HG02798 (cell line): ENCODE measurements around the gene ATP10B.

Experiments used
- ATAC-seq: cut with Tn5 transposase; IDR thresholded peaks from one replicate; pipeline ENCODE4 v1.9.1; 2021; ENCODE audit warnings: mild to moderate bottlenecking; ENCODE audit not compliant: unreplicated experiment, poor library complexity

Gene ATP10B

DNA sequence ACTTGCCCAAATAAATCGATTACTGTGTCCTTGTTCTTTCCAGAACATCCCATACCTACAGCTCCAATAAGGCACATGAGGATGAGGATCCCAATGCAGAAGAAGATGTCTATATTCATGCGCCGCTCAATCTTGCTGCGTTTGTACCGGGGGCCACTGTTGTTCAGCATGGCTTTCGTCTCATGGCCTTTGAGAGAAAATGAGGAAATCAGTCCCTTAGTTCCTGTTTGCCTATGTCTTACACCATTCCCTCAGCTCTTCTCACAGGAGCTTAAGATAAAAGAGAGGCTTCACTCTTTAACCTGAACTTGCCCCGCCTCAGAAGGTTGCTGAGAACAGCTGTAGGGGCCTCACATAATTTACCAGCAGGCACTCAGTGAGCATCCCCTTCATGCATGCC, 211.6 kb downstream of the ATP10B start:
- no peak for ATAC-seq

GRCh38 chr5:160638161-160638742, 213.8 kb downstream of the ATP10B start:
- ATAC-seq: no peak

- no peak for ATAC-seq
Measured at GRCh38 chr5:160637357-160638090, 214.5 kb downstream of the ATP10B start.

GRCh38 chr5:160635663-160636062, 216.3 kb downstream of the ATP10B start:
- no peak for ATAC-seq

- no peak for ATAC-seq
Measured at GRCh38 chr5:160635046-160635445, 217.0 kb downstream of the ATP10B start.

DNA sequence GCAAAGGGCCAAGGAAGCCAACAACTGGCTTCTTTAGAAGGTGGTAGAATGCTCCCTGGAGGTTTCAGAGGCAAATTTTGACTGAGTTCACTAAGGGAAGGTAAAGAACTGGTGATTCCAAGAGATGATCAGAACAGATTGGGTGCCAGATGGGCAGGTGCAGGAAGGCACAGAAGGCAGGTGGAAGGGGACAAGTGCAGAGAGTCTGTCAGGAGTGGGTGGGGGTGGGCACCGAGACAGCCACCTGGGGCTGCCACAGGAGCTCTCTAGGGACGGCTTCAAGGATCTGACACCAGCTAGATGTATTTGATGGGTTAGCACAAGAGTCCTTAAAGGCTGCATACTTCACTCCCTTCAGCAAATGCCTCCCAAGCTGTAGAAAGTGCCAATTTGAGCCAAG, 223.0 kb downstream of the ATP10B start:
- no peak for ATAC-seq

GRCh38 chr5:160628619-160628968, 223.4 kb downstream of the ATP10B start:
- no peak for ATAC-seq

DNA sequence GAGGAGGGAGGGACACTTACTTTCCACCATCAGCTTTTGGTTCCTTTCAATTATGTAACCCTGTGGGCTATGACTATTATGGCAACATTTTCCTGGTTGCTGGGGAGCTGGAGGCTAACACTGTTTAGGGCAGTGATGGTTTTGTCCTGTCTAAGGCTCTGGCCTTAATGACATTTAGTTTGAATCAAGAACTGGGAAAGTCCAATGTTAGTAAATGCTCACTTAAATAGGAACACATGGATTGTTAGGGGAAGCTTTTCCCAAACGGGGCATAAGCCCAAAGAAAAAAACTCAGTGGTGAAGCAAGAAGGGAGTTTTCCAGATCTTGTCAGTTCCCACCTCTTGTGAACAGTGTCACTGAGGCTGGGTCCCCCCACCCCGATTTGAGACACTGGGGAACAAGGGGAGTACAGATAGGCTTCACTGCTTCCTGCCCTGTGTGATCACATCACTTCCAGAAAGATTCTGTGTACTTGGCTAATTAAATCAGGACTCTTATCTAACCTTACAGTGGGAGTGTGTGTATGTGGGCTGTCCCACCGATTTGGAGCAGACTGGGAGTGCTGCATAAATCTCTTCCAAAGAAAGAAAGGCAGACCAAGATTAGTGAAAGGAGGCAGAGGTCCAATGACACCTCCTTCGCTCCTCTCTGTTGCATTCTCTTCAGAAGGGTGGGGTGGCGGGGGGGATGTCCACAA, 223.9 kb downstream of the ATP10B start:
- ATAC-seq: no peak

DNA sequence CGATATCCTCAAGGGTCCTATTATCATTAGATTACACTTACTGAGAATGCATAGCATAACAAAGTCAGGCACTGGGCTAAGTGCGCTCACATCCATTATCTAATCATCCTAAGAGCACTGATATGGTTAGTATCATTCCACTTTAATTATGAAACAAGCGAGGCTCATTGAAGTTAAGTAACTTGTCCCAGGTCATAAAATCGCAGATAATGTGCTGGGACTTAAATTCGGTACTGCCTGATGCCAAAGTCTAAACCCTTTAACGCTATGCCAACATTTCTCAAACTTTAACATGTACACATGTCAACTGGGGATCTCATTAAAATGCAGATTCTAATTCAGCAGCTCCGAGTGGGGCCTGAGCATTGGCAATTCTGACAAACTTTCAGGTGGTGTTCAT, 225.7 kb downstream of the ATP10B start:
- no peak for ATAC-seq

GRCh38 chr5:160621526-160621925, 230.5 kb downstream of the ATP10B start:
- ATAC-seq: no peak

DNA sequence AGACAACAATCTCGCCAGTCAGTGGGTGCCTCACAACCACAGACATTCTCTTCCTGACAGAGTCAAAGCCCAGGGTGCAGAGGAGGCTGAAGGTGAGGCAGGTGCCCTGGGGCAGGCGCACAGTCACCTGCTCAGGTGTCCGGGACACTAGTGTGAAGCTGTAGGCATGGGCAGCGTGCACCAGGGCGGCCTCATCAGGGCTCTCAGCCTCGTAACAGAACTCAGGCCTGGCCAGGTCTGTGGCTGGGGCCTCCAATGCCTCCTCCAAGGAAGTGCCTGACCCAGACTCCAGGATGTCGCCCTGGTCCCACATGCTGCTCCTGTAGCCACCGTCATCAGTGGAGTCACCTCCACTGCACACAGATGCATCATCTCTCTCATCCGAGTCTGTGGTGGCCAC, 231.6 kb downstream of the ATP10B start:
- ATAC-seq: no peak

GRCh38 chr5:160619381-160619780, 232.6 kb downstream of the ATP10B start:
- ATAC-seq: no peak

DNA sequence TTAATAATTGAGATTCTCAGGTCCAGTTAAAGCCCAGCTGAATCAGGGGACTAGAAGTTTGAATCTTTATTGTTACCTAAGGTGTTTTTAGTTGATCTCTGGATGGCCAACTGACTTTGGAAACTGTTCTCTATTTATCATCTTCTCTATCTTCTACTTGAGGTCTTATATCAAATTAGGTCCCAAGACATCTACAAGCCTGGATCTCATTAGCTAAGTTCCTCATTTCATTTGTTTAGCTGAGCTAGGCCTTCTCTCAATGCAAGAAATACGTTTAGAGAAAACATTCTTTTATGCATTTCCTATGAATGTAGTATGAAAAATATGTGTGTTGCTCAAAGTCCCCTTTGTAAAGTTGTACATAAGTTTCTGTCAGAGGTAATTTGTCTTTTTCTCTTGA, 233.7 kb downstream of the ATP10B start:
- no peak for ATAC-seq

DNA sequence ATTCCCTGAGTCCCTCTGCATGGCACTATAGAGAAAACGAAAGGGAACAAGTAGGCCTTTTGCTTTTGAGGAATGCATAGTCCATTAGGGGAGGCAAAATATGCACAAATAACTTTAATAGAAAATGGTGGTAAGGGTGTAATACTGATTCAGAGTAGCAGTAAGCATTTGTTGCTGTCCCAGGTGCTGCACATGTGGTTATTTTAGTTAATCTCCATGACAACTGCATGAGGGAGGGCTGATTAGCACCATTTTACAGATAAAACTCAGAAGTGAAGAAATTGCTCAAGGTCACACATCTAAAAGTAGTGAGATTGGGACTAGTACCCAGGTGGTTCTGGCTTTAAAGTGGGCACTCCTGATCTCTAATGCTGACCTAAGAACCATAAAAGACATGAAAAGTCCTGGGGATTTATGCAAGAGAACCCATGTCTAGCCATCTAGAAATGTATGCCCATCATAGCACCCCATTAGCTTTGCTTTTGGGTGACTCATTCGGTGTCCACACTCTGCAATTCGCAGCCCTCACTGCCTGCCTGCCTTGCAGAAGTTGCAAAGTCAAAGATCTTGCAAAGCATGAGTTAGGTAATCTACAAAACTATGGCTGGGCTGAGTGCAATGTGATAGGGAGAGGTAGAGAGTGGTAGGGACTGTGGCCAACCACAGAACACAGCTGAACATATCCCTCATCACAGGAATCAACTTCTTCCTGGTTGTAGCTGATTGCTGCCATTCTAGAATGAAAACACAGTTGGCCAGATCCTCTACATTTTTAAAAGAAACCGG, 235.1 kb downstream of the ATP10B start:
- no peak for ATAC-seq

DNA sequence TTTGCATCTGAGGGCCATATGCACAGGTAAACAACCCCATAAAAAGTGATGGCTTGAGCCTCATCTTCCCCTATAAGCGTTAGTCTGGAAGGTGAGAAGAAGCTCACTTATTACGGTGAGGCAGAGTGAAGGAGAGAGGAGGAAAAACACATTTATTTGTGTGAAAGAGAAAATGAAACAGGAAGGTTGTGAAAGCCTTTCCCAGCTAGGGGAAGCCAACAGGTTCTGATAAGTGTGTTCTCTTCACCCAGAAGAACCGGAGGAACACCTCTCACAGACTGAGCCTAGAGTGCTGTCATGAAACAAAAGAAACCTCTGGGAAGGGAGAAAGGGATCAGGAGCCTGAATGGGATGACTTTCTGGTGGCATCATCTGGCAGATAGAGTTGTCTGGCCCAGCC, 237.9 kb downstream of the ATP10B start:
- ATAC-seq: no peak

- no peak for ATAC-seq
Measured at GRCh38 chr5:160605266-160605665, 246.7 kb downstream of the ATP10B start.

GRCh38 chr5:160604484-160604883, 247.5 kb downstream of the ATP10B start:
- no peak for ATAC-seq

- ATAC-seq: no peak
Measured at GRCh38 chr5:160602744-160603143, 249.3 kb downstream of the ATP10B start.

GRCh38 chr5:160601046-160601445, 251.0 kb downstream of the ATP10B start:
- no peak for ATAC-seq

- no peak for ATAC-seq
Measured at GRCh38 chr5:160573318-160573717, 278.7 kb downstream of the ATP10B start.
